H1 (cell line): Measurements from ENCODE around the gene LFNG. TPM values are rescaled to one million over a fixed set of nuclear protein-coding genes. Genes with fewer than 3 reads are reported as not detected.

Experiments
- CTCF ChIA-PET: fragments of 300-600 bp; sonication (Branson Sonifier 250); formaldehyde crosslinking; loops from one replicate; lab custom pipeline; 2021; ENCODE audit not compliant: partially characterized antibody; lab: Charles Lee
- POLR2A ChIA-PET: fragments of 300-600 bp; sonication (Branson Sonifier 250); formaldehyde crosslinking; loops from one replicate; lab custom pipeline; 2021; ENCODE audit warnings: inconsistent platforms; ENCODE audit not compliant: partially characterized antibody; lab: Charles Lee
- DNase-seq, 2 experiments: peaks; one replicate each; pipeline versions ENCODE4 v3.0.0 to v3.0.0-alpha.2; 2010 to 2022; ENCODE audit warnings: low spot score in 2 of 2, low read depth in 1 of 2, mixed read lengths in 1 of 2
- FAIRE-seq: peaks from 2 replicates; lab custom pipeline; 2011; peaks lifted over from hg19 to GRCh38; lab: Jason Lieb, UNC
- H2AFZ ChIP-seq: 2 replicates; pipeline ENCODE4 v1.8.1; 2012; ENCODE audit warnings: low read length, inconsistent platforms
- H2AK5ac ChIP-seq: 2 replicates; pipeline ENCODE4 v1.6.1; 2013; ENCODE audit warnings: low read depth, low read length
- H2BK120ac ChIP-seq: replicated peaks from 2 replicates; pipeline ENCODE3; 2013; ENCODE audit warnings: low read depth, low read length, inconsistent platforms
- H2BK12ac ChIP-seq: 2 replicates; pipeline ENCODE4 v1.6.1; 2013; ENCODE audit warnings: low read depth, low read length
- H2BK15ac ChIP-seq: 2 replicates; pipeline ENCODE4 v1.6.1; 2013; ENCODE audit warnings: low read length
- H2BK20ac ChIP-seq: 2 replicates; pipeline ENCODE4 v1.6.1; 2013; ENCODE audit warnings: low read length
- H2BK5ac ChIP-seq: 2 replicates; pipeline ENCODE4 v1.6.1; 2013; ENCODE audit warnings: low read depth, low read length
- H3K14ac ChIP-seq: 2 replicates; pipeline ENCODE4 v1.6.1; 2013; ENCODE audit warnings: inconsistent platforms; ENCODE audit not compliant: insufficient read length
- H3K18ac ChIP-seq: 2 replicates; pipeline ENCODE4 v1.6.1; 2013; ENCODE audit warnings: low read length; ENCODE audit errors: extremely low read depth
- H3K23ac ChIP-seq: 2 replicates; pipeline ENCODE4 v1.6.1; 2013; ENCODE audit warnings: inconsistent platforms; ENCODE audit not compliant: insufficient read length
- H3K23me2 ChIP-seq: 2 replicates; pipeline ENCODE4 v1.6.1; 2013; ENCODE audit warnings: low read depth, low read length
- H3K27ac ChIP-seq: 2 replicates; pipeline ENCODE4 v1.6.1; 2011; ENCODE audit warnings: low read depth, low read length, inconsistent platforms
- H3K27me3 ChIP-seq, 4 experiments: replicated peaks in 1 of 4; 1 replicate in 1 of 4; 2 replicates in 3 of 4; pipeline versions ENCODE4 v1.6.1 to v1.8.1; 2011 to 2013; ENCODE audit warnings: low read length in 3 of 4, mild to moderate bottlenecking in 3 of 4, inconsistent platforms in 2 of 4, mixed read lengths in 2 of 4, moderate library complexity in 1 of 4; ENCODE audit not compliant: control insufficient read depth in 3 of 4, insufficient read depth in 3 of 4; ENCODE audit errors: extremely low read depth in 1 of 4
- H3K36me3 ChIP-seq, 4 experiments: 2 replicates each; pipeline versions ENCODE4 v1.6.1 to v1.8.1; 2011 to 2013; ENCODE audit warnings: mild to moderate bottlenecking in 4 of 4, low read length in 3 of 4, moderate library complexity in 2 of 4, control low read depth in 1 of 4, inconsistent platforms in 1 of 4; ENCODE audit not compliant: insufficient read depth in 4 of 4, control insufficient read depth in 2 of 4
- H3K4ac ChIP-seq: replicated peaks from 2 replicates; pipeline ENCODE3; 2013; ENCODE audit warnings: low read length, low read depth, mixed read lengths, inconsistent platforms; ENCODE audit not compliant: insufficient read length
- H3K4me1 ChIP-seq, 4 experiments: replicated peaks in 1 of 4; 1 replicate in 1 of 4; 2 replicates in 3 of 4; pipeline versions ENCODE4 v1.6.1 to v1.8.1; 2011 to 2013; ENCODE audit warnings: low read length in 3 of 4, inconsistent platforms in 2 of 4, mixed read lengths in 1 of 4; ENCODE audit not compliant: insufficient read depth in 4 of 4, control insufficient read depth in 3 of 4
- H3K4me2 ChIP-seq, 2 experiments: 2 replicates each; pipeline versions ENCODE4 v1.6.1 to v1.8.1; 2011 to 2013; ENCODE audit warnings: low read depth in 2 of 2, low read length in 2 of 2, control low read depth in 1 of 2, inconsistent platforms in 1 of 2, mild to moderate bottlenecking in 1 of 2; ENCODE audit not compliant: insufficient read depth in 1 of 2
- H3K4me3 ChIP-seq, 4 experiments: fragments of 200-600, 300-600 bp in 1 of 4; sonication (generic), shearing (Covaris generic), sonication (Bioruptor Twin) in 1 of 4; 2 replicates each; pipeline versions ENCODE4 v1.5.1 to v1.8.1; 2011 to 2016; ENCODE audit warnings: low read length in 4 of 4, low read depth in 3 of 4, control low read depth in 2 of 4, inconsistent platforms in 2 of 4, mild to moderate bottlenecking in 2 of 4, mixed read lengths in 1 of 4, moderate library complexity in 1 of 4; ENCODE audit not compliant: insufficient read depth in 2 of 4; ENCODE audit errors: extremely low read depth in 1 of 4
- H3K56ac ChIP-seq: replicated peaks from 2 replicates; pipeline ENCODE3; 2013; ENCODE audit warnings: low read depth, mild to moderate bottlenecking, mixed read lengths, low read length, inconsistent platforms; ENCODE audit not compliant: insufficient read length
- H3K79me1 ChIP-seq: 2 replicates; pipeline ENCODE4 v1.6.1; 2013; ENCODE audit warnings: low read depth, low read length, control low read depth
- H3K79me2 ChIP-seq, 2 experiments: 2 replicates each; pipeline versions ENCODE4 v1.6.1 to v1.8.1; 2012 to 2013; ENCODE audit warnings: low read length in 2 of 2, mild to moderate bottlenecking in 2 of 2, inconsistent platforms in 1 of 2; ENCODE audit not compliant: insufficient read depth in 2 of 2, control insufficient read depth in 1 of 2
- H3K9ac ChIP-seq, 4 experiments: replicated peaks in 1 of 4; 1 replicate in 1 of 4; 2 replicates in 3 of 4; pipeline versions ENCODE4 v1.6.1 to v1.8.1; 2011 to 2013; ENCODE audit warnings: low read depth in 3 of 4, low read length in 3 of 4, control low read depth in 2 of 4, mild to moderate bottlenecking in 2 of 4, moderate library complexity in 2 of 4, inconsistent platforms in 1 of 4; ENCODE audit errors: extremely low read depth in 1 of 4
- H3K9me3 ChIP-seq, 2 experiments: 2 replicates each; pipeline versions ENCODE4 v1.6.1 to v1.8.1; 2012 to 2013; ENCODE audit warnings: mild to moderate bottlenecking in 2 of 2, moderate library complexity in 2 of 2, control low read depth in 1 of 2, inconsistent platforms in 1 of 2, low read depth in 1 of 2, low read length in 1 of 2, mixed read lengths in 1 of 2; ENCODE audit not compliant: insufficient read depth in 2 of 2
- H4K20me1 ChIP-seq, 2 experiments: replicated peaks in 1 of 2; 2 replicates each; pipeline versions ENCODE3 to v1.8.1; 2011 to 2013; ENCODE audit warnings: inconsistent platforms in 2 of 2, low read length in 2 of 2, mild to moderate bottlenecking in 1 of 2; ENCODE audit not compliant: insufficient read depth in 2 of 2, control insufficient read depth in 1 of 2
- H4K5ac ChIP-seq: 2 replicates; pipeline ENCODE4 v1.6.1; 2013; ENCODE audit warnings: low read length, low read depth, mixed read lengths, inconsistent platforms; ENCODE audit not compliant: insufficient read length
- H4K8ac ChIP-seq: 2 replicates; pipeline ENCODE4 v1.8.0; 2013; ENCODE audit warnings: mild to moderate bottlenecking, moderate library complexity, low read length, inconsistent platforms; ENCODE audit not compliant: insufficient read depth; ENCODE audit errors: extremely low read depth
- H4K91ac ChIP-seq: replicated peaks from 2 replicates; pipeline ENCODE3; 2013; ENCODE audit warnings: low read length, mixed read lengths, inconsistent platforms; ENCODE audit not compliant: insufficient read length
- CHD1 ChIP-seq: IDR thresholded peaks from 2 replicates; pipeline ENCODE4 v1.6.1; 2012; ENCODE audit warnings: low read depth, low read length, improper control_type of control experiment
- EP300 ChIP-seq, 2 experiments: IDR thresholded peaks; 1 replicate in 1 of 2; 2 replicates in 1 of 2; pipeline ENCODE4 v1.6.1; 2011 to 2012; ENCODE audit warnings: low read depth in 2 of 2, low read length in 2 of 2, mild to moderate bottlenecking in 2 of 2, borderline replicate concordance in 1 of 2, inconsistent platforms in 1 of 2, moderate library complexity in 1 of 2
- GABPA ChIP-seq: IDR thresholded peaks from 2 replicates; pipeline ENCODE4 v1.6.1; 2011; ENCODE audit warnings: mild to moderate bottlenecking, low read length, moderate library complexity, borderline replicate concordance; ENCODE audit not compliant: insufficient read depth
- GTF2F1 ChIP-seq: IDR thresholded peaks from 2 replicates; pipeline ENCODE4 v1.6.1; 2012; ENCODE audit warnings: low read depth, low read length, improper control_type of control experiment, borderline replicate concordance
- HDAC2 ChIP-seq, 2 experiments: fragments of 300-600 bp in 1 of 2; sonication (generic) in 1 of 2; IDR thresholded peaks; 2 replicates each; pipeline ENCODE4 v1.6.1; 2011 to 2012; ENCODE audit warnings: low read depth in 2 of 2, low read length in 2 of 2, mild to moderate bottlenecking in 2 of 2, moderate library complexity in 2 of 2, borderline replicate concordance in 1 of 2, inconsistent platforms in 1 of 2
- JUND ChIP-seq: IDR thresholded peaks from 2 replicates; pipeline ENCODE4 v1.6.1; 2011; ENCODE audit warnings: mild to moderate bottlenecking, improper control_type of control experiment, low read length
- KDM4A ChIP-seq: IDR thresholded peaks from one replicate; pipeline ENCODE4 v1.7.1; 2012; ENCODE audit warnings: low read depth, mild to moderate bottlenecking, moderate library complexity, low read length, inconsistent platforms; ENCODE audit not compliant: severe bottlenecking
- SIX5 ChIP-seq: IDR thresholded peaks from 2 replicates; pipeline ENCODE4 v1.6.1; 2011; ENCODE audit warnings: mild to moderate bottlenecking, low read depth, low read length
- TAF7 ChIP-seq: optimal IDR thresholded peaks from 2 replicates; pipeline ENCODE3; 2011; ENCODE audit warnings: low read depth, mild to moderate bottlenecking, inconsistent platforms, low read length, moderate library complexity, borderline replicate concordance
- TCF12 ChIP-seq: IDR thresholded peaks from 2 replicates; pipeline ENCODE4 v1.6.1; 2011; ENCODE audit warnings: low read depth, mild to moderate bottlenecking, low read length
- ZNF274 ChIP-seq: IDR thresholded peaks from 2 replicates; pipeline ENCODE4 v1.7.0; 2012; ENCODE audit warnings: low read length, borderline replicate concordance; ENCODE audit errors: extremely low read depth
- WGBS, 2 experiments: shearing (Covaris generic) in 1 of 2; methylation state at CpG; one replicate each; pipeline versions ENCODE4 v1.1.6 to v1.1.7; 2013 to 2015; ENCODE audit warnings: low lambda C conversion rate in 2 of 2, mixed read lengths in 2 of 2, inconsistent platforms in 1 of 2, low coverage in 1 of 2, missing lambda C conversion rate in 1 of 2; ENCODE audit not compliant: insufficient replicate concordance in 2 of 2, insufficient coverage in 1 of 2, insufficient read length in 1 of 2; ENCODE audit errors: extremely low coverage in 1 of 2, missing lambda C conversion rate in 1 of 2; 5-methylcytosine and 5-hydroxymethylcytosine counted together
- polyA plus RNA-seq, 7 experiments: library from polyadenylated mRNA; depleted of rRNA in 3 of 7; stranded (reverse) in 5 of 7; unstranded in 2 of 7; fragments of >200 nt in 5 of 7; fragments of 200-250 nt in 2 of 7; gene quantifications; 1 replicate in 5 of 7; 2 replicates in 1 of 7; 4 replicates in 1 of 7; pipeline versions ENCODE4 v1.2.1 to v1.2.3, GENCODE V29; 2011 to 2013; ENCODE audit warnings: missing spikeins in 2 of 7, mixed read lengths in 2 of 7
- total RNA-seq: library from RNA; stranded (reverse); fragmentation: NEBNext Ultra II Directional; extraction: Animal tissue kit (Norgen Biotek cat#: 25700); gene quantifications from 2 replicates; pipeline ENCODE4 v1.2.1, GENCODE V29; 2021
- TF ChIP-seq, protein P1 (sequence below): IDR thresholded peaks from 2 replicates; pipeline ENCODE4 v1.6.1; 2011; ENCODE audit warnings: low read length, improper control_type of control experiment

Gene LFNG
- total and polyA plus RNA-seq, 2 of the 8 experiments (the other 6 are each of a cell fraction or from before 2014, with no cell fraction given), result 31.6 to 35.6 TPM

- no peak overlapping the region for H3K9ac ChIP-seq
- no peak overlapping the region for H3K14ac ChIP-seq
- H3K4me3 ChIP-seq, result no peak overlapping the region
- POLR2A ChIA-PET, result interaction anchor here (2.1 kb wide), 1 partner anchor 11 kb away, joined by 6 read pairs; no protein-coding TSS in a partner anchor
- H3K56ac ChIP-seq, result no peak overlapping the region
- H4K5ac ChIP-seq, result no peak overlapping the region
- H2BK20ac ChIP-seq, result no peak overlapping the region
- DNase-seq, result no peak
- H3K4me1 ChIP-seq, result peaks cover 0 to 19% (median 8%) of the 10 kb centered on the region in 4 experiments; a peak in 4 of 7 replicates
- no peaks in the 10 kb centered on the region for H3K27me3 ChIP-seq
- no peaks in the 10 kb centered on the region for H3K36me3 ChIP-seq
- no peak overlapping the region for H2BK12ac ChIP-seq
- no peak overlapping the region for H3K4me2 ChIP-seq
- H2BK120ac ChIP-seq, result no peak overlapping the region
- no peaks in the 10 kb centered on the region; the same call in 1 of the 2 replicates for H3K23me2 ChIP-seq
- H2AFZ ChIP-seq, result no peak overlapping the region
- no peak for FAIRE-seq
- 91% methylated on average over 4 of the region's 4 CpGs; no CpG with 5 or more reads in 1 of the 2 experiments for WGBS, 2 experiments
- H4K20me1 ChIP-seq, result no peaks in the 10 kb centered on the region
- no peak overlapping the region for H4K8ac ChIP-seq
- no peak overlapping the region for H3K4ac ChIP-seq
- no peaks in the 10 kb centered on the region for H3K79me1 ChIP-seq
- no peak overlapping the region for H2AK5ac ChIP-seq
- H3K9me3 ChIP-seq, result no peaks in the 10 kb centered on the region; a peak in 1 of 4 replicates
- H4K91ac ChIP-seq, result no peak overlapping the region
- H2BK15ac ChIP-seq, result 0 out of 2 replicates have a peak overlapping the region, but pooled peaks have one; percentile 72
- no peak overlapping the region for H3K27ac ChIP-seq
- no peaks in the 10 kb centered on the region for H3K79me2 ChIP-seq
- no peak overlapping the region for H3K23ac ChIP-seq
- CTCF ChIA-PET, result interaction anchor here (1.1 to 2.1 kb wide), 6 partner anchors 10 to 86 kb away, joined by 3 to 17 read pairs (median 4); no protein-coding TSS in a partner anchor
- H2BK5ac ChIP-seq, result no peak overlapping the region
- no peak overlapping the region for H3K18ac ChIP-seq
- no peak for TF ChIP-seq SIX5
- no peak for TF ChIP-seq CHD1
- TF ChIP-seq, protein P1, sequence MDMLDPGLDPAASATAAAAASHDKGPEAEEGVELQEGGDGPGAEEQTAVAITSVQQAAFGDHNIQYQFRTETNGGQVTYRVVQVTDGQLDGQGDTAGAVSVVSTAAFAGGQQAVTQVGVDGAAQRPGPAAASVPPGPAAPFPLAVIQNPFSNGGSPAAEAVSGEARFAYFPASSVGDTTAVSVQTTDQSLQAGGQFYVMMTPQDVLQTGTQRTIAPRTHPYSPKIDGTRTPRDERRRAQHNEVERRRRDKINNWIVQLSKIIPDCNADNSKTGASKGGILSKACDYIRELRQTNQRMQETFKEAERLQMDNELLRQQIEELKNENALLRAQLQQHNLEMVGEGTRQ, result no peak
- TF ChIP-seq KDM4A, result no peak
- TF ChIP-seq EP300 (IDR thresholded peaks at IDR 0.05; ENCODE audit: borderline replicate concordance in 1 of 2, low read depth in 2 of 2, low read length in 2 of 2), result no peak
- TF ChIP-seq GABPA, result no peak
- TF ChIP-seq TAF7, result no peak
- TF ChIP-seq GTF2F1, result no peak
- no peak for TF ChIP-seq ZNF274
- no peak for TF ChIP-seq TCF12
- TF ChIP-seq HDAC2 (IDR thresholded peaks at IDR 0.05; ENCODE audit: borderline replicate concordance in 1 of 2, low read depth in 2 of 2, low read length in 2 of 2), result no peak
- TF ChIP-seq JUND, result no peak
Measured at GRCh38 chr7:2481195-2481594, 38.4 kb upstream of the LFNG start.
